GM23248 (cell line): ENCODE measurements around the gene VAPA.

Source experiments
- EZH2 ChIP-seq: fragments of 200-600 bp; sonication (generic); IDR thresholded peaks from 2 replicates; pipeline ENCODE4 v1.6.1; 2018; ENCODE audit warnings: antibody characterized with exemption, mild to moderate bottlenecking; ENCODE audit not compliant: insufficient read depth, poor library complexity, severe bottlenecking
- EZH2phosphoT487 ChIP-seq: fragments of 200-600 bp; sonication (generic); IDR thresholded peaks from 2 replicates; pipeline ENCODE4 v1.6.1; 2018; ENCODE audit warnings: antibody characterized with exemption, moderate library complexity, mild to moderate bottlenecking, low read depth; ENCODE audit not compliant: insufficient read depth

DNA sequence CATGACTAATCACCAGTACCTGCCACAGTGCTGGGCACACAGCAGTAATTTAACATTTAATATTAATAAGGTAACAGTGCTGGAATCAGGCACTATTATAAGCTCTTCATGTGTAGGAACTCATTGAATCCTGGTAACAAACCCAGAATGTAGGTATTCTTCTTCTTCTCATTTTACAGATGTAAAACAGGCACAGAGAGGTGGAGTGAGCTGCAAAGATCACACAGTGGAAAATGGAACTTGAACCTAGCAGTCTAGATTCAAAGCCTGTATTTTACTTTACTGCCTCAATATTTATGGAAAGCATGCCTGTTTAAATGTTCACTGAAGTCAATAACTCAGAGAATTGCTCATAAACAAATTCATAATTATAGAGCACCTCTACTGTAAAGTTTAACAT, 3.7 kb upstream of the VAPA start:
- TF ChIP-seq EZH2 (no peak), EZH2phosphoT487 (no peak)
